SU-DHL-6 (cell line): ENCODE data around the gene ELMO2.

Source experiments
- H2AFZ ChIP-seq: fragments of 200-600 bp; sonication (generic); 2 replicates; pipeline ENCODE4 v1.6.1; 2014; ENCODE audit warnings: low read depth, mild to moderate bottlenecking, moderate library complexity, mixed read lengths, antibody characterized with exemption, low read length; ENCODE audit not compliant: severe bottlenecking
- H3F3A ChIP-seq: fragments of 200-600 bp; shearing (Covaris generic); 2 replicates; pipeline ENCODE4 v1.6.0; 2016; ENCODE audit warnings: antibody characterized with exemption, mild to moderate bottlenecking; ENCODE audit not compliant: insufficient read depth
- H3K27ac ChIP-seq: fragments of 200-600 bp; sonication (generic); 2 replicates; pipeline ENCODE4 v1.5.1; 2016; ENCODE audit warnings: low read depth, mild to moderate bottlenecking, low read length, moderate library complexity, mixed read lengths
- H3K27me3 ChIP-seq: fragments of 200-600 bp; sonication (generic), shearing (Covaris generic); 2 replicates; pipeline ENCODE4 v1.6.0; 2014; ENCODE audit warnings: mild to moderate bottlenecking, low read length
- H3K36me3 ChIP-seq: fragments of 200-600 bp; sonication (generic); 2 replicates; pipeline ENCODE4 v1.6.1; 2014; ENCODE audit warnings: mild to moderate bottlenecking, low read length, mixed read lengths
- H3K4me2 ChIP-seq: fragments of 300-600, 200-600 bp; shearing (Covaris generic), sonication (generic); 2 replicates; pipeline ENCODE4 v1.6.0; 2014; ENCODE audit warnings: low read length, low read depth, mild to moderate bottlenecking; ENCODE audit not compliant: poor library complexity, severe bottlenecking
- H3K4me3 ChIP-seq: fragments of 200-600 bp; sonication (generic); 2 replicates; pipeline ENCODE4 v1.5.1; 2014; ENCODE audit warnings: antibody characterized with exemption, low read length, mild to moderate bottlenecking, mixed read lengths; ENCODE audit not compliant: insufficient read depth, poor library complexity, severe bottlenecking
- H3K79me2 ChIP-seq: fragments of 200-600 bp; sonication (generic); 2 replicates; pipeline ENCODE4 v1.6.1; 2014; ENCODE audit warnings: mild to moderate bottlenecking, low read length, moderate library complexity; ENCODE audit not compliant: insufficient read depth
- H3K9ac ChIP-seq: fragments of 200-600 bp; sonication (generic); 2 replicates; pipeline ENCODE4 v1.7.0; 2014; ENCODE audit warnings: mild to moderate bottlenecking, low read length
- H3K9me2 ChIP-seq: fragments of 200-600 bp; sonication (generic); replicated peaks from 2 replicates; pipeline ENCODE4 v1.6.1; 2014; ENCODE audit warnings: low read length; ENCODE audit not compliant: insufficient read depth
- H3K9me3 ChIP-seq: fragments of 200-600 bp; sonication (generic); 2 replicates; pipeline ENCODE4 v1.6.1; 2014; ENCODE audit warnings: low read length, mixed read lengths; ENCODE audit not compliant: insufficient read depth
- H4K20me1 ChIP-seq: fragments of 200-600 bp; sonication (generic); 2 replicates; pipeline ENCODE4 v1.6.1; 2014; ENCODE audit warnings: low read depth, mild to moderate bottlenecking, antibody characterized with exemption, low read length, moderate library complexity, mixed read lengths
- CTCF ChIP-seq: fragments of 200-600 bp; sonication (generic); IDR thresholded peaks from one replicate; pipeline ENCODE4 v1.5.1; 2017; ENCODE audit warnings: antibody characterized with exemption, mild to moderate bottlenecking, low read length, moderate library complexity; ENCODE audit not compliant: insufficient read depth, poor library complexity, severe bottlenecking
- EZH2phosphoT487 ChIP-seq: fragments of 200-600 bp; sonication (generic), shearing (Covaris generic); conservative IDR thresholded peaks from 2 replicates; pipeline ENCODE4 v1.6.1; 2018; ENCODE audit warnings: mild to moderate bottlenecking, antibody characterized with exemption, low read length, moderate library complexity, mixed read lengths

The ELMO2 gene

GRCh38 chr20:46331611-46332361 is 74.6 kb downstream of the ELMO2 start:
- Histone ChIP-seq H3K4me2 (no peak overlapping the region), H3F3A (no peaks in the 10 kb centered on the region), H3K4me3 (no peak overlapping the region), H3K9me3 (no peaks in the 10 kb centered on the region), H3K36me3 (no peaks in the 10 kb centered on the region), H2AFZ (no peak overlapping the region), H3K27ac (no peak overlapping the region), H3K79me2 (no peaks in the 10 kb centered on the region), H3K9me2 (no peaks in the 10 kb centered on the region), H4K20me1 (no peaks in the 10 kb centered on the region), H3K27me3 (no peaks in the 10 kb centered on the region), H3K9ac (no peak overlapping the region)
- TF ChIP-seq CTCF: no peak

GRCh38 chr20:46330831-46331371 is 75.5 kb downstream of the ELMO2 start:
- Histone ChIP-seq H3K36me3 (no peaks in the 10 kb centered on the region), H3K27ac (no peak overlapping the region), H3K9me2 (no peaks in the 10 kb centered on the region), H3K79me2 (no peaks in the 10 kb centered on the region), H3K27me3 (no peaks in the 10 kb centered on the region), H3K4me2 (no peak overlapping the region), H4K20me1 (no peaks in the 10 kb centered on the region), H3K4me3 (no peak overlapping the region), H3K9ac (no peak overlapping the region), H3K9me3 (no peaks in the 10 kb centered on the region), H2AFZ (no peak overlapping the region), H3F3A (no peaks in the 10 kb centered on the region)
- TF ChIP-seq CTCF (no peak), EZH2phosphoT487 (no peak)

- TF ChIP-seq EZH2phosphoT487: no peak
- TF ChIP-seq CTCF: no peak
- no peaks in the 10 kb centered on the region for H3K27me3 ChIP-seq
- H3K9ac ChIP-seq: no peak overlapping the region
- H3K36me3 ChIP-seq: no peaks in the 10 kb centered on the region
- no peaks in the 10 kb centered on the region for H3F3A ChIP-seq
- no peak overlapping the region for H3K4me3 ChIP-seq
- no peaks in the 10 kb centered on the region for H3K79me2 ChIP-seq
- no peak overlapping the region for H3K27ac ChIP-seq
- H4K20me1 ChIP-seq: no peaks in the 10 kb centered on the region
- no peak overlapping the region for H3K4me2 ChIP-seq
- H3K9me2 ChIP-seq: no peaks in the 10 kb centered on the region
- no peak overlapping the region for H2AFZ ChIP-seq
- H3K9me3 ChIP-seq: no peaks in the 10 kb centered on the region
Observed at GRCh38 chr20:46330072-46330763, 76.2 kb downstream of the ELMO2 start.
